Measurements from ENCODE around the gene KIF3C. TPM values are rescaled to one million over a fixed set of nuclear protein-coding genes. Genes with fewer than 3 reads are reported as not detected.

KIF3C gene
- total and polyA plus RNA-seq, 2 donors from 2014 or later: 1.9 to 4.8 TPM

- no peaks in the 10 kb centered on the region for H3K27me3 ChIP-seq (ENCODE audit: control insufficient read depth, insufficient read depth, low read length)
- TF ChIP-seq CTCF (IDR thresholded peaks at IDR 0.05; ENCODE audit: borderline replicate concordance, extremely low read depth, insufficient read depth): no peak
- H3K4me3 ChIP-seq (ENCODE audit: low read length in 3 of 3): no peak overlapping the region
- peaks cover 0 to 2% (median 0%) of the 10 kb centered on the region in 3 donors for H3K36me3 ChIP-seq (ENCODE audit: control insufficient read depth in 2 of 3, insufficient read depth in 3 of 3, low read length in 3 of 3)
- H3K4me1 ChIP-seq (ENCODE audit: control insufficient read depth in 2 of 3, insufficient read depth in 2 of 3, low read depth in 1 of 3, low read length in 3 of 3): peaks cover 0 to 4% (median 0%) of the 10 kb centered on the region in 3 donors
- H3K9ac ChIP-seq (ENCODE audit: low read length in 3 of 3): no peak overlapping the region
- DNase-seq: peak in 1 of 5 donors; percentile 40
- no peaks in the 10 kb centered on the region for H3K9me3 ChIP-seq (ENCODE audit: control insufficient read depth in 2 of 3, insufficient read depth in 1 of 3, low read length in 3 of 3)
- intact Hi-C loops (cut with DNase I): no loop called here
- no peak overlapping the region for H3K27ac ChIP-seq (ENCODE audit: low read depth in 2 of 2, low read length in 2 of 2)
- FAIRE-seq: no peak
Observed at GRCh38 chr2:25936889-25937545, 45.3 kb downstream of the KIF3C start.

- no peak overlapping the region for H3K9ac ChIP-seq (ENCODE audit: low read length in 3 of 3)
- no peaks in the 10 kb centered on the region for H3K9me3 ChIP-seq (ENCODE audit: control insufficient read depth in 2 of 3, insufficient read depth in 1 of 3, low read length in 3 of 3)
- H3K27me3 ChIP-seq (ENCODE audit: control insufficient read depth, insufficient read depth, low read length): no peaks in the 10 kb centered on the region
- peaks cover 0 to 2% (median 0%) of the 10 kb centered on the region in 3 donors for H3K36me3 ChIP-seq (ENCODE audit: control insufficient read depth in 2 of 3, insufficient read depth in 3 of 3, low read length in 3 of 3)
- H3K4me3 ChIP-seq (ENCODE audit: low read length in 3 of 3): no peak overlapping the region
- intact Hi-C loops (cut with DNase I): no loop called here
- H3K27ac ChIP-seq (ENCODE audit: low read depth in 2 of 2, low read length in 2 of 2): no peak overlapping the region
- DNase-seq (no peak), FAIRE-seq (no peak)
- H3K4me1 ChIP-seq (ENCODE audit: control insufficient read depth in 2 of 3, insufficient read depth in 2 of 3, low read depth in 1 of 3, low read length in 3 of 3): no peaks in the 10 kb centered on the region
- TF ChIP-seq CTCF (IDR thresholded peaks at IDR 0.05; ENCODE audit: borderline replicate concordance, extremely low read depth, insufficient read depth): no peak
Observed at GRCh38 chr2:25933622-25934021, 48.7 kb downstream of the KIF3C start.

- H3K4me1 ChIP-seq (ENCODE audit: control insufficient read depth in 2 of 3, insufficient read depth in 2 of 3, low read depth in 1 of 3, low read length in 3 of 3): no peaks in the 10 kb centered on the region
- no peak overlapping the region for H3K4me3 ChIP-seq (ENCODE audit: low read length in 3 of 3)
- DNase-seq: peak in 1 of 5 donors; percentile 48
- TF ChIP-seq CTCF (IDR thresholded peaks at IDR 0.05; ENCODE audit: borderline replicate concordance, extremely low read depth, insufficient read depth): no peak
- H3K27ac ChIP-seq (ENCODE audit: low read depth in 2 of 2, low read length in 2 of 2): no peak overlapping the region
- peaks cover 0 to 2% (median 0%) of the 10 kb centered on the region in 3 donors for H3K36me3 ChIP-seq (ENCODE audit: control insufficient read depth in 2 of 3, insufficient read depth in 3 of 3, low read length in 3 of 3)
- H3K27me3 ChIP-seq (ENCODE audit: control insufficient read depth, insufficient read depth, low read length): no peaks in the 10 kb centered on the region
- H3K9me3 ChIP-seq (ENCODE audit: control insufficient read depth in 2 of 3, insufficient read depth in 1 of 3, low read length in 3 of 3): no peaks in the 10 kb centered on the region
- H3K9ac ChIP-seq (ENCODE audit: low read length in 3 of 3): no peak overlapping the region
- intact Hi-C loops (cut with DNase I): no loop called here
- FAIRE-seq: no peak
Observed at GRCh38 chr2:25929789-25930473, 52.4 kb downstream of the KIF3C start.

All from kidney (tissue), 14 donors.